Ishikawa (cell line): ENCODE results near the gene SLC9A2.

Source experiments
- CEBPB ChIP-seq: IDR thresholded peaks from 2 replicates; pipeline ENCODE4 v1.6.1; 2012
- CREB1 ChIP-seq: IDR thresholded peaks from 2 replicates; pipeline ENCODE4 v1.6.1; 2012; ENCODE audit warnings: low read depth
- EGR1 ChIP-seq: IDR thresholded peaks from 2 replicates; pipeline ENCODE4 v1.6.1; 2012
- EP300 ChIP-seq: IDR thresholded peaks from 2 replicates; pipeline ENCODE4 v1.6.1; 2012; ENCODE audit warnings: borderline replicate concordance
- FOXM1 ChIP-seq: IDR thresholded peaks from 2 replicates; pipeline ENCODE4 v1.6.1; 2012; ENCODE audit warnings: low read depth, borderline replicate concordance
- NFIC ChIP-seq: IDR thresholded peaks from 2 replicates; pipeline ENCODE4 v1.6.1; 2012
- RAD21 ChIP-seq: IDR thresholded peaks from 2 replicates; pipeline ENCODE4 v1.6.1; 2012; ENCODE audit warnings: low read depth
- TAF1 ChIP-seq: IDR thresholded peaks from 2 replicates; pipeline ENCODE4 v1.6.1; 2012; ENCODE audit warnings: low read depth, mild to moderate bottlenecking
- TCF12 ChIP-seq: IDR thresholded peaks from 2 replicates; pipeline ENCODE4 v1.6.1; 2012; ENCODE audit warnings: low read depth
- TEAD4 ChIP-seq: IDR thresholded peaks from 2 replicates; pipeline ENCODE4 v1.6.1; 2012
- USF1 ChIP-seq: IDR thresholded peaks from 2 replicates; pipeline ENCODE4 v1.6.1; 2012
- YY1 ChIP-seq: IDR thresholded peaks from 2 replicates; pipeline ENCODE4 v1.6.1; 2012; ENCODE audit warnings: low read depth
- ZBTB7A ChIP-seq: IDR thresholded peaks from 2 replicates; pipeline ENCODE4 v1.6.1; 2012; ENCODE audit warnings: low read depth
- TF ChIP-seq, protein P1 (sequence below): IDR thresholded peaks from 2 replicates; pipeline ENCODE4 v1.6.1; 2012
- TF ChIP-seq, protein P2 (sequence below): IDR thresholded peaks from 2 replicates; pipeline ENCODE4 v1.6.1; 2012; ENCODE audit warnings: low read depth, mild to moderate bottlenecking

SLC9A2 gene

DNA sequence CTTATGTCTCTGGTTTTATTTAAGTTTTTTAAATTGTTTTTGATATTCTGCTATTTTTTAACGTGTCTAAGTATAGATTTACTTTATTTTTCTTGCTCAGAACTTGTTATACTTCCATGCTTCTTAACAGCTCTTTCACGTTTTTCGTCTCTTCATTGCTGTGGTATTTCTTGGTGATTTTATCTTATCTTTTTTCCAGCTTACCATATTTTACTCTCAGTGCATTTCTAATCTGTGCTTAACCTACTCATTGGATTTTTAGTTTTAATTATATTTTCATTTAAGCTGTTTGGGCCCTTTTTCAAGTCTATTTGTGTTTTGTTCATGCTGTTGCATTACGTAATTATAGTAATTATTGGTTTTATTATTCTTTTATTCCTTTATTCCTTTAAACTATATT is 11.1 kb downstream of the SLC9A2 start:
- no peak for TF ChIP-seq EP300
- no peak for TF ChIP-seq YY1
- no peak for TF ChIP-seq USF1

GRCh38 chr2:102632380-102633175 is 13.2 kb downstream of the SLC9A2 start:
- TF ChIP-seq EP300 = no peak
- no peak for TF ChIP-seq FOXM1
- no peak for TF ChIP-seq NFIC
- no peak for TF ChIP-seq CEBPB
- TF ChIP-seq, protein P1, sequence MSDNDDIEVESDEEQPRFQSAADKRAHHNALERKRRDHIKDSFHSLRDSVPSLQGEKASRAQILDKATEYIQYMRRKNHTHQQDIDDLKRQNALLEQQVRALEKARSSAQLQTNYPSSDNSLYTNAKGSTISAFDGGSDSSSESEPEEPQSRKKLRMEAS = no peak
- TF ChIP-seq EGR1 = no peak
- TF ChIP-seq RAD21 = no peak
- TF ChIP-seq YY1 = no peak

DNA sequence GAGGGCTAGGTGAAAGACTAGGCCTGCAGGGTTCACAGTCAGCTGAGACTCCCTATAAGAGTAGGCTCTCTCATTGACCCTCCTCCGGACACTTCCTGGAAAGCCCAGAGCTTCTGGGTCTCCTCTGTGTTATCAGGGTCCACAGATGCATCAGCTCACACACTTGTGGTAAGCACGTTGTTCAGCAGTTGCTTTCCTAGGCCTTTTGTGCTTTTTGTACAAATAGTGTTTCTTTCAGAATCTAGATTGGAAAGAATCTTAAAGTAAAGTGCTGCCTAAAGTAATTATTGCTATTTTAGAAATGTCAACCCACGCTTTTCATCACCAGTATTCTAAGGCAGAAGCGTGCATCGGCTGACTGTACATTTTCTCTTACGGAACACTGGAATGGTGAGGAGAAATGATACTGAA is 15.5 kb downstream of the SLC9A2 start:
- TF ChIP-seq USF1 = no peak
- TF ChIP-seq TEAD4 = no peak
- TF ChIP-seq, protein P2, sequence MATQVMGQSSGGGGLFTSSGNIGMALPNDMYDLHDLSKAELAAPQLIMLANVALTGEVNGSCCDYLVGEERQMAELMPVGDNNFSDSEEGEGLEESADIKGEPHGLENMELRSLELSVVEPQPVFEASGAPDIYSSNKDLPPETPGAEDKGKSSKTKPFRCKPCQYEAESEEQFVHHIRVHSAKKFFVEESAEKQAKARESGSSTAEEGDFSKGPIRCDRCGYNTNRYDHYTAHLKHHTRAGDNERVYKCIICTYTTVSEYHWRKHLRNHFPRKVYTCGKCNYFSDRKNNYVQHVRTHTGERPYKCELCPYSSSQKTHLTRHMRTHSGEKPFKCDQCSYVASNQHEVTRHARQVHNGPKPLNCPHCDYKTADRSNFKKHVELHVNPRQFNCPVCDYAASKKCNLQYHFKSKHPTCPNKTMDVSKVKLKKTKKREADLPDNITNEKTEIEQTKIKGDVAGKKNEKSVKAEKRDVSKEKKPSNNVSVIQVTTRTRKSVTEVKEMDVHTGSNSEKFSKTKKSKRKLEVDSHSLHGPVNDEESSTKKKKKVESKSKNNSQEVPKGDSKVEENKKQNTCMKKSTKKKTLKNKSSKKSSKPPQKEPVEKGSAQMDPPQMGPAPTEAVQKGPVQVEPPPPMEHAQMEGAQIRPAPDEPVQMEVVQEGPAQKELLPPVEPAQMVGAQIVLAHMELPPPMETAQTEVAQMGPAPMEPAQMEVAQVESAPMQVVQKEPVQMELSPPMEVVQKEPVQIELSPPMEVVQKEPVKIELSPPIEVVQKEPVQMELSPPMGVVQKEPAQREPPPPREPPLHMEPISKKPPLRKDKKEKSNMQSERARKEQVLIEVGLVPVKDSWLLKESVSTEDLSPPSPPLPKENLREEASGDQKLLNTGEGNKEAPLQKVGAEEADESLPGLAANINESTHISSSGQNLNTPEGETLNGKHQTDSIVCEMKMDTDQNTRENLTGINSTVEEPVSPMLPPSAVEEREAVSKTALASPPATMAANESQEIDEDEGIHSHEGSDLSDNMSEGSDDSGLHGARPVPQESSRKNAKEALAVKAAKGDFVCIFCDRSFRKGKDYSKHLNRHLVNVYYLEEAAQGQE = no peak
- TF ChIP-seq, protein P1 = no peak
- no peak for TF ChIP-seq YY1
- TF ChIP-seq FOXM1 = no peak
- TF ChIP-seq NFIC = no peak
- TF ChIP-seq CEBPB = no peak
- no peak for TF ChIP-seq EP300
- TF ChIP-seq TAF1 = no peak
- TF ChIP-seq CREB1 = no peak
- no peak for TF ChIP-seq EGR1
- TF ChIP-seq RAD21 = no peak

GRCh38 chr2:102635317-102635716 is 16.0 kb downstream of the SLC9A2 start:
- TF ChIP-seq, protein P1 = no peak
- no peak for TF ChIP-seq TAF1

- TF ChIP-seq YY1 = no peak
- no peak for TF ChIP-seq CREB1
- TF ChIP-seq TAF1 = no peak
- no peak for TF ChIP-seq FOXM1
- no peak for TF ChIP-seq TCF12
- TF ChIP-seq, protein P1 = no peak
- TF ChIP-seq RAD21 = no peak
Measured at GRCh38 chr2:102636283-102636907, 17.0 kb downstream of the SLC9A2 start.

DNA sequence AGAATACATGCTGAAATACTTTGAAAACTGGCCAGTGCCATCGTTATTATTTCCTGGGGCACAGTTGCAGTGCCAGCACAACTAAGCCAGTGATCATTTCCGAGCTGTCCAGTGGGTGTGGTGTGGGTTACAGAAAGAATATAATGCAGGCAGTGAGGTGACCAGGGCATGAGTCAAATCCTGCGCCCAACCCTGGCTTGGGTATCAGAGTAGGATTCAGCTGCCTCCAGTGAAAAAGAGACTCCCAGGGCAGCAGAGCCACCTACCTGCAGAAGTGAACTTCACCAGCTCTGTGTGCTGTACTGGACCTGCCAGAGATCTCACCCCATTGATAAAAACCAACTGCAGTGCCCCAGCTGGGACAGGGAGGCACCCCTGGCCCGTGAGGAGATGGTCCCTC is 18.0 kb downstream of the SLC9A2 start:
- no peak for TF ChIP-seq NFIC
- TF ChIP-seq CEBPB = no peak
- no peak for TF ChIP-seq USF1
- TF ChIP-seq RAD21 = no peak
- TF ChIP-seq, protein P1 = no peak
- TF ChIP-seq YY1 = no peak
- TF ChIP-seq EGR1 = no peak
- no peak for TF ChIP-seq TEAD4
- TF ChIP-seq EP300 = no peak

DNA sequence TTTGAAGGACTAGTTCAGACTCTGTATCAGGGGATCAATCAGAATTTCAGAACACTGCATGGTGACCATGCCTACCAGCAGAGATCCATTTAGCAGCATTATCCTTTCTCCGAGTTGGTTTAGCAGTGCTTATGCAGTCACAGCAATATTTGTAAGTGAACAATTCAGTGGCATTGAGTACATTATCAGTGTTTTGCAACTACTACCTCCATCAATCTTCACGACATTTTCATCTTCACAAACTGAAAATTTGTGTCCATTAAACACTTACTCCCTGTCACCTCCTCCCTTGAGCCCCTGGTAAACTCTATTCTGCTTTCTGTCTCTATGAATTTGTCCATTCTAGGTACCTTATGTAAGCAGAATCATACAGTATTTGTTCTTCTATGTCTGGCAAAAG is 20.1 kb downstream of the SLC9A2 start:
- TF ChIP-seq, protein P1 = no peak
- TF ChIP-seq RAD21 (no peak), CEBPB (no peak), TCF12 (no peak), CREB1 (no peak), YY1 (no peak), ZBTB7A (no peak), NFIC (no peak), EGR1 (no peak), USF1 (no peak), TEAD4 (no peak), TAF1 (no peak), FOXM1 (no peak), EP300 (no peak)
- TF ChIP-seq, protein P2 = no peak
